Fibroblast of skin of back (primary cell): ENCODE data around the gene ADGB.

ENCODE experiments used
- DNase-seq: peaks from one replicate; pipeline ENCODE4 v3.0.0-alpha.2; 2013

Gene ADGB

DNA sequence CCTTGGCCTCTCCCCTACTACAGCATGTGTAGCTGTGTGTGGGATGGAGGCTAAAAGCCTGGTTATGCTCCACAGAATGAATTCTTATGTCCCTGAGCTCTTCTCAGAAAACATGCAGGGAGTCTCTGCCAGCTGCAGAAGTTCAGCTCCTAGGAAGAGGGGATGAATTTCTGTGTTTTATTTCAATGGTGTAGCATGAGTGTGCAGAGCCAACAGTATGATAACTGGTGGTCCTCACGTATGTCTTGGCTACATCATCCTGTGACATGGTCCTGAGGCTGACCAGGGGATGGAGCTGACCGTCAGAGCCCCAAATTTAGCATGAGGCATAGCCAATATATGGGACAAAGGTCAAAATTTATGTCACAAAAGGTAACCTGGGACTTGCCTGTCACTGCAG lies 266.1 kb downstream of the ADGB start:
- DNase-seq = no peak
